Measurements from ENCODE around the gene USP32. TPM values are rescaled to one million over a fixed set of nuclear protein-coding genes. Genes with fewer than 3 reads are reported as not detected.
A peak's percentile ranks its signal among the peaks of the same experiment; 100 is the strongest.

Gene USP32
- total RNA-seq, 3 donors from 2014 or later (not counting 1 experiment from before 2014, with no cell fraction given) = 41.3 to 68.5 (median 41.7) TPM

DNA sequence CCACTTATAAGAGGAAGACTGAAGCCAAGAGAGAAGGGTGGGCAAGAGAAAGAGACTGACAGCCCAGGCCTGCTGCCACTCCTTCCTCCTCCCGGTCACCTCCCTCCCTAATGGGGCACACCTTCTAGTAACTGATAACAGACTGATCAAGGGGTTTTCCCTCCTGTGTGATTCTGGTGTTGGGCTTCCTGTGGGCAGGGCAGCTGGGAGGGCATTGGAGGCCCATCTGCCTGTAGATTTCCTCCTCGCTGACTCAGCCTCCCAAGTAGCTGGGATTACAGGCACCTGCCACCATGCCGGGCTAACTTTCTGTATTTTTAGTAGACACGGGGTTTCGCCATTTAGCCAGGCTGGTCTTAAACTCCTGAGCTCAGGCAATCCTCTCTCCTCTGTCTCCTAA, 226.0 kb downstream of the USP32 start:
- 71% methylated on average over 4 of the region's 5 CpGs for whole genome bisulfite sequencing (ENCODE audit: insufficient coverage)
- intact Hi-C loops (cut with micrococcal nuclease) = no loop called here
- peaks cover 9 to 17% of the 10 kb centered on the region in 2 donors for H3K4me1 Mint-ChIP-seq
- H3K27me3 Mint-ChIP-seq (ENCODE audit: low read depth in 2 of 2) = peaks cover 14 to 17% of the 10 kb centered on the region in 2 donors
- no peaks in the 10 kb centered on the region for H3K9me3 Mint-ChIP-seq
- no peaks in the 10 kb centered on the region for H3K27me3 ChIP-seq (ENCODE audit: control insufficient read depth, insufficient read depth, low read length)
- H3K36me3 Mint-ChIP-seq = no peaks in the 10 kb centered on the region
- no peaks in the 10 kb centered on the region for H3K36me3 ChIP-seq (ENCODE audit: control insufficient read depth, insufficient read depth, low read length)
- H3K9me3 ChIP-seq (ENCODE audit: control insufficient read depth, insufficient read depth, low read length) = no peaks in the 10 kb centered on the region
- H3K27ac Mint-ChIP-seq = no peak overlapping the region
- H3K27ac ChIP-seq (ENCODE audit: low read length) = no peak overlapping the region
- ATAC-seq (peak in 1 of 3 donors; percentile 50), DNase-seq (peak in 1 of 2 donors; percentile 23)
- no peak overlapping the region for H3K4me3 Mint-ChIP-seq
- no peak overlapping the region for H3K4me3 ChIP-seq (ENCODE audit: low read length)
- TF ChIP-seq, protein P1, sequence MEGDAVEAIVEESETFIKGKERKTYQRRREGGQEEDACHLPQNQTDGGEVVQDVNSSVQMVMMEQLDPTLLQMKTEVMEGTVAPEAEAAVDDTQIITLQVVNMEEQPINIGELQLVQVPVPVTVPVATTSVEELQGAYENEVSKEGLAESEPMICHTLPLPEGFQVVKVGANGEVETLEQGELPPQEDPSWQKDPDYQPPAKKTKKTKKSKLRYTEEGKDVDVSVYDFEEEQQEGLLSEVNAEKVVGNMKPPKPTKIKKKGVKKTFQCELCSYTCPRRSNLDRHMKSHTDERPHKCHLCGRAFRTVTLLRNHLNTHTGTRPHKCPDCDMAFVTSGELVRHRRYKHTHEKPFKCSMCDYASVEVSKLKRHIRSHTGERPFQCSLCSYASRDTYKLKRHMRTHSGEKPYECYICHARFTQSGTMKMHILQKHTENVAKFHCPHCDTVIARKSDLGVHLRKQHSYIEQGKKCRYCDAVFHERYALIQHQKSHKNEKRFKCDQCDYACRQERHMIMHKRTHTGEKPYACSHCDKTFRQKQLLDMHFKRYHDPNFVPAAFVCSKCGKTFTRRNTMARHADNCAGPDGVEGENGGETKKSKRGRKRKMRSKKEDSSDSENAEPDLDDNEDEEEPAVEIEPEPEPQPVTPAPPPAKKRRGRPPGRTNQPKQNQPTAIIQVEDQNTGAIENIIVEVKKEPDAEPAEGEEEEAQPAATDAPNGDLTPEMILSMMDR (IDR thresholded peaks at IDR 0.05) = no peak
- H3K4me1 ChIP-seq (ENCODE audit: control insufficient read depth, insufficient read depth, low read length) = peaks cover 9% of the 10 kb centered on the region

DNA sequence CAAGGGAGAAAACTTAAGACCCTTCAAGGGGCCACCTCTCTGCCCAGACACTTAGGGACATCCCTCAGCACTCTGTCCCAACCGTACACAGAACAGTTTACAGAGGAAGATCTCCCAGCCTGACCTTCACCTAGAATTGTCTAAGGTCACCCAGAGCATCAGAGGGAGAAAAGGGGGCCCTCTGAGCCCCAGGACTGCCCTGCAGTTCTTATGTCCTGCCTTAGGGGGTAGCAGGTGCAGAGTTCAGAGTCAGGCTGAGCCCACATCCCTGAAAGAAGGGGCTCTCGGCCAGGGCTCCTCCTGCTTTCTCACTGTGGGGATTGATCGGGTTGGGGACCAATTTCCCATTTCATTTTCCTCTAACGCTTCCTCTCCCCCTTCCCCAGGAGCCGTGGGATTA, 226.7 kb downstream of the USP32 start:
- ATAC-seq (no peak), DNase-seq (no peak)
- no peaks in the 10 kb centered on the region for H3K36me3 ChIP-seq (ENCODE audit: control insufficient read depth, insufficient read depth, low read length)
- no peak overlapping the region for H3K4me3 ChIP-seq (ENCODE audit: low read length)
- Mint-ChIP-seq H3K27ac (no peak overlapping the region), H3K27me3 (ENCODE audit: low read depth in 2 of 2) (peaks cover 17 to 20% of the 10 kb centered on the region in 2 donors), H3K36me3 (no peaks in the 10 kb centered on the region), H3K9me3 (no peaks in the 10 kb centered on the region), H3K4me3 (no peak overlapping the region), H3K4me1 (peaks cover 4 to 12% of the 10 kb centered on the region in 2 donors)
- H3K4me1 ChIP-seq (ENCODE audit: control insufficient read depth, insufficient read depth, low read length) = peaks cover 4% of the 10 kb centered on the region
- H3K27me3 ChIP-seq (ENCODE audit: control insufficient read depth, insufficient read depth, low read length) = no peaks in the 10 kb centered on the region
- H3K9me3 ChIP-seq (ENCODE audit: control insufficient read depth, insufficient read depth, low read length) = no peaks in the 10 kb centered on the region
- TF ChIP-seq, protein P1 (IDR thresholded peaks at IDR 0.05) = no peak
- intact Hi-C loops (cut with micrococcal nuclease) = no loop called here
- 86% methylated on average over 5 of the region's 5 CpGs for WGBS (ENCODE audit: insufficient coverage)
- H3K27ac ChIP-seq (ENCODE audit: low read length) = no peak overlapping the region

DNA sequence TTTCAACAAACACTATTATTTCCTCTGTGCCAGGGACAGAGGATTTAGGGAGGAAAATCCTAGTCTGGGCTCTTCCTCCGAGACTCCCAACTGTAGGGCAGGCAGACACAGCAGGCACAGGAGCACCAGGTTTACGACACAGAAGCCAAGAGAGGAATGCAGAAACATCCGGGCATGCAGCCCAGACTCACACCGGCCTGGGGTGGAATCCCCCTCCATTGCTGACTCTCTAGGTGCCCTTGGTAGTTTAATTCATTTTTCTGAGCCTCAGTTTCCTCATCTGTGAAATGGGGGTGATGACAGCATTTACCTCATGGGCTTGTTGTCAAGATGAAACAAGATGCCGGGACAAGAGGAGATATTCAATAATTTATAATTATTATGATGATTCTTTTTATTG, 227.2 kb downstream of the USP32 start:
- Mint-ChIP-seq H3K27ac (no peak overlapping the region), H3K4me3 (no peak overlapping the region), H3K9me3 (no peaks in the 10 kb centered on the region), H3K27me3 (ENCODE audit: low read depth in 2 of 2) (peaks cover 17 to 23% of the 10 kb centered on the region in 2 donors), H3K4me1 (peaks cover 0 to 7% of the 10 kb centered on the region in 2 donors), H3K36me3 (no peaks in the 10 kb centered on the region)
- Histone ChIP-seq H3K4me3 (ENCODE audit: low read length) (no peak overlapping the region), H3K9me3 (ENCODE audit: control insufficient read depth, insufficient read depth, low read length) (no peaks in the 10 kb centered on the region), H3K27me3 (ENCODE audit: control insufficient read depth, insufficient read depth, low read length) (no peaks in the 10 kb centered on the region), H3K36me3 (ENCODE audit: control insufficient read depth, insufficient read depth, low read length) (no peaks in the 10 kb centered on the region), H3K4me1 (ENCODE audit: control insufficient read depth, insufficient read depth, low read length) (no peaks in the 10 kb centered on the region), H3K27ac (ENCODE audit: low read length) (no peak overlapping the region)
- DNase-seq (no peak), ATAC-seq (no peak)
- intact Hi-C loops (cut with micrococcal nuclease) = no loop called here
- WGBS (ENCODE audit: insufficient coverage) = 91% methylated on average over 5 of the region's 5 CpGs
- TF ChIP-seq, protein P1 (IDR thresholded peaks at IDR 0.05) = no peak

DNA sequence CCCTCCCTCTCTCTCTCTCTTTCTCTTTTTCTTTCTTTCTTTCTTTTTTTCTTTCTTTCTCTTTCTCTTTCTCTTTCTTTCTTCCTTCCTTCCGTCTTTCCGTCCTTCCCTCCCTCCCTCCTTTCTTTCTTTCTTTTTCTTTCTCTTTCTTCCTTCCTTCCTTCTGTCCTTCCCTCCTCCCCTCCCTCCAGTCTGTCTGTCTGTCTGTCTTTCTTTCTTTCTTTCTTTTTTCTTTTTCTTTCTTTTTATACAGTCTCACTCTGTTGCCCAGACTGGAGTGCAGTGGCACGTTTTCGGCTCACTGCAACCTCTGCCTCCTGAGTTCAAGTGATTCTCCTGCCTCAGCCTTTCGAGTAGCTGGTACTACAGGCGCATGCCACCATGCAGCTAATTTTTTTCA, 227.8 kb downstream of the USP32 start:
- no peaks in the 10 kb centered on the region for H3K36me3 Mint-ChIP-seq
- Histone ChIP-seq H3K27ac (ENCODE audit: low read length) (no peak overlapping the region), H3K27me3 (ENCODE audit: control insufficient read depth, insufficient read depth, low read length) (no peaks in the 10 kb centered on the region), H3K9me3 (ENCODE audit: control insufficient read depth, insufficient read depth, low read length) (no peaks in the 10 kb centered on the region), H3K4me3 (ENCODE audit: low read length) (no peak overlapping the region), H3K4me1 (ENCODE audit: control insufficient read depth, insufficient read depth, low read length) (no peaks in the 10 kb centered on the region), H3K36me3 (ENCODE audit: control insufficient read depth, insufficient read depth, low read length) (no peaks in the 10 kb centered on the region)
- no peak overlapping the region for H3K4me3 Mint-ChIP-seq
- DNase-seq (no peak), ATAC-seq (no peak)
- intact Hi-C loops (cut with micrococcal nuclease) = no loop called here
- TF ChIP-seq, protein P1 (IDR thresholded peaks at IDR 0.05) = no peak
- peaks cover 17 to 23% of the 10 kb centered on the region in 2 donors for H3K27me3 Mint-ChIP-seq (ENCODE audit: low read depth in 2 of 2)
- H3K27ac Mint-ChIP-seq = no peak overlapping the region
- 87% methylated on average over 6 of the region's 6 CpGs for WGBS (ENCODE audit: insufficient coverage)
- peaks cover 0 to 6% of the 10 kb centered on the region in 2 donors for H3K4me1 Mint-ChIP-seq
- no peaks in the 10 kb centered on the region for H3K9me3 Mint-ChIP-seq
